Measurements from ENCODE around the gene VCL. TPM values are rescaled to one million over a fixed set of nuclear protein-coding genes. Genes with fewer than 3 reads are reported as not detected.
"Not testable (repeated sequence)": the region's sequence is repeated elsewhere in the genome, so short reads cannot be mapped to it uniquely, and the experiment has no call there.

Gene VCL
- total RNA-seq, 1 donor from 2014 or later: 165 TPM

- ATAC-seq: peak; percentile 65
- intact Hi-C loops (cut with DNase I): no loop called here
- DNase-seq (ENCODE audit: low spot score): peak; percentile 68
These were observed 1.2 kb downstream of the VCL start for GRCh38 chr10:73998929-73999691.

GRCh38 chr10:73999703-74000102 lies 1.8 kb downstream of the VCL start:
- intact Hi-C loops (cut with DNase I): no loop called here
- ATAC-seq: no peak
- no peak for DNase-seq (ENCODE audit: low spot score)

- DNase-seq (ENCODE audit: low spot score); intact Hi-C loops (cut with DNase I); ATAC-seq: not testable (repeated sequence)
These were observed 2.3 kb downstream of the VCL start for GRCh38 chr10:74000244-74000643.

- ATAC-seq: no peak
- no peak for DNase-seq (ENCODE audit: low spot score)
- intact Hi-C loops (cut with DNase I): no loop called here
These were observed 3.2 kb downstream of the VCL start for GRCh38 chr10:74000892-74001669.

- intact Hi-C loops (cut with DNase I): no loop called here
- DNase-seq (ENCODE audit: low spot score) (no peak), ATAC-seq (no peak)
These were observed 8.4 kb downstream of the VCL start for GRCh38 chr10:74006269-74006668.

GRCh38 chr10:74008212-74008731 lies 10.4 kb downstream of the VCL start:
- intact Hi-C loops (cut with DNase I): no loop called here
- ATAC-seq (no peak), DNase-seq (ENCODE audit: low spot score) (no peak)

GRCh38 chr10:74011017-74011416 lies 13.1 kb downstream of the VCL start:
- intact Hi-C loops (cut with DNase I): no loop called here
- no peak for DNase-seq (ENCODE audit: low spot score)
- no peak for ATAC-seq

- no peak for DNase-seq (ENCODE audit: low spot score)
- intact Hi-C loops (cut with DNase I): no loop called here
- peak; percentile 54 for ATAC-seq
These were observed 13.9 kb downstream of the VCL start for GRCh38 chr10:74011770-74012169.

GRCh38 chr10:74012480-74012879 lies 14.6 kb downstream of the VCL start:
- peak; percentile 16 for ATAC-seq
- DNase-seq (ENCODE audit: low spot score): no peak
- intact Hi-C loops (cut with DNase I): no loop called here

- DNase-seq (ENCODE audit: low spot score) (no peak), ATAC-seq (no peak)
- intact Hi-C loops (cut with DNase I): no loop called here
These were observed 15.1 kb downstream of the VCL start for GRCh38 chr10:74013004-74013403.

- intact Hi-C loops (cut with DNase I); DNase-seq (ENCODE audit: low spot score); ATAC-seq: not testable (repeated sequence)
These were observed 16.7 kb downstream of the VCL start for GRCh38 chr10:74014574-74014973.

GRCh38 chr10:74018241-74018640 lies 20.3 kb downstream of the VCL start:
- intact Hi-C loops (cut with DNase I): no loop called here
- DNase-seq (ENCODE audit: low spot score) (no peak), ATAC-seq (no peak)

GRCh38 chr10:74021248-74022055 lies 23.5 kb downstream of the VCL start:
- no peak for DNase-seq (ENCODE audit: low spot score)
- intact Hi-C loops (cut with DNase I): loop anchor here (2.0 kb wide), 1 partner anchor 25 kb away; no protein-coding TSS in a partner anchor
- ATAC-seq: no peak

- intact Hi-C loops (cut with DNase I): no loop called here
- DNase-seq (ENCODE audit: low spot score): no peak
- ATAC-seq: no peak
These were observed 25.2 kb downstream of the VCL start for GRCh38 chr10:74022926-74023629.

GRCh38 chr10:74024600-74024999 lies 26.7 kb downstream of the VCL start:
- DNase-seq (ENCODE audit: low spot score): no peak
- intact Hi-C loops (cut with DNase I): no loop called here
- no peak for ATAC-seq

- no peak for ATAC-seq
- no peak for DNase-seq (ENCODE audit: low spot score)
- intact Hi-C loops (cut with DNase I): no loop called here
These were observed 27.6 kb downstream of the VCL start for GRCh38 chr10:74025380-74025978.

- intact Hi-C loops (cut with DNase I): no loop called here
- no peak for DNase-seq (ENCODE audit: low spot score)
- ATAC-seq: no peak
These were observed 28.6 kb downstream of the VCL start for GRCh38 chr10:74026428-74027015.

GRCh38 chr10:74027702-74028101 lies 29.8 kb downstream of the VCL start:
- intact Hi-C loops (cut with DNase I): no loop called here
- no peak for DNase-seq (ENCODE audit: low spot score)
- no peak for ATAC-seq
